Measurements from ENCODE around the gene TRIO.
"Not testable (repeated sequence)": the region's sequence is repeated elsewhere in the genome, so short reads cannot be mapped to it uniquely, and the experiment has no call there.

TRIO gene

DNA sequence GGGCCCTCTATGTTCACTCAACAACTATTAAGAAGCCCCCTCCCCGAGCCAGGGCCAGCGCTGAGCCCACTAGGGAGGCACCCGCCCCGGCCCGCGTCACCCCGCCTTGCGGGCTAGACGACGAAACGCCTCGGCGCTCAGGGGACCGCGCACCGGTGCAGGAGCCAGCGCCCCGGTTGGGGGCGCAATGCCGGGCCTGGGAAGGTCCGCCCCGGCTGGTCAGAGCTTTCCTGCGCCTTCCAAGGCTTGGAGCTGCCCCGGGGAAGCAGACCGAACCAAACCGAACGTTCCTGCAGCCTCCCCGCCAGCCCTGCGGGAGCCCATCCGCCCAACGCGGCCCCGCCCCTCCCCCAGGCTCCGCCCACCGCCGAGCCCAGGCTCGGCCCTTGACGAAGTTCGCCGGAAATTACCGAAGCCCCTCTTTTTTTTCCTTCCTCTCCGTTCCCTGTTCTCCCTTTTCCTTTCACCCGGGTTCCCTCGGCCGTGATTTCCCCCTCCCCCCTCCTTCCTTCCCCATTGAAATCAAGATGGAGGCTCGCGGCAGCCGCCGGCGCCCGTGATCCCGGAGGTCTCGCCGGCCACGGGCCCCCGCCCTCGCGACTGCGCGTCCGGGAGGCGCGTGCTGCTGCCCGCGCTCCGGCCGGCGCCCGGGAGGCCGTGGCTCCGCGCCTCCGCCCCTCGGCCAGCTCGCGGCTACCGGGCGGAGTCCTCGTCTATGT, at the start of gene TRIO:
TSS of gene TRIO (plus strand) at position 516 of the 719 bp plus-strand sequence. CDS start 384 bp downstream, outside the sequence.
- no peaks in the 10 kb centered on the region for H3K36me3 ChIP-seq
- H3K27ac ChIP-seq, result peak within 1 kb of the TSS; percentile 45
- peaks cover 18 to 21% of the 10 kb centered on the region in 2 experiments for H3K4me1 ChIP-seq (ENCODE audit: control insufficient read depth in 1 of 2, insufficient read depth in 1 of 2, low read depth in 1 of 2, low read length in 1 of 2)
- peak within 1 kb of the TSS; percentile 78 to 84 for H3K4me3 ChIP-seq (ENCODE audit: low read depth in 1 of 2, low read length in 1 of 2)
- H3K27me3 ChIP-seq, result peaks cover 75% of the 10 kb centered on the region
- H3K9me3 ChIP-seq, result no peaks in the 10 kb centered on the region
- peak; percentile 11 for TF ChIP-seq CTCF (IDR thresholded peaks at IDR 0.05)

DNA sequence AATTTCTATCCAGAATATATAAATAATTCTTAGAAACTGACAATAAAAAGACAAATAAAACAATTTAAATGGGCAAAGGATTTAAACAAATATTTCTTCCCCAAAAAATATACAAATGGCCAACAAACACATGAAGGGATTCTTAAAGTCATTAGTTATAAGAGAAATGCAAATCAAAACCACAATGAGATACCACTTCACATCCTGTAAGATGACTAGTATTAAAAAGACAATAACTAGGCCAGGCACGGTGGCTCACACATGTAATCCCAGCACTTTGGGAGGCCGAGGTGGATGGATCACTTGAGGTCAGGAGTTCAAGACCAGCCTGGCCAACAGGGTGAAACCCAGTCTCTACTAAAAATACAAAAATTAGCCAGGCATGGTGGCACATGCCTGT, 45.8 kb upstream of the TRIO start:
- H3K27me3 ChIP-seq, result peaks cover 15% of the 10 kb centered on the region
- not testable (repeated sequence) for H3K27ac ChIP-seq

GRCh38 chr5:14097998-14098471, 45.1 kb upstream of the TRIO start:
- no peak overlapping the region for H3K27ac ChIP-seq

More for the DNA sequence above, 45.8 kb upstream of the TRIO start:
- not testable (repeated sequence) for H3K4me3 ChIP-seq (ENCODE audit: low read depth in 1 of 2, low read length in 1 of 2); H3K4me1 ChIP-seq (ENCODE audit: control insufficient read depth in 1 of 2, insufficient read depth in 1 of 2, low read depth in 1 of 2, low read length in 1 of 2); H3K36me3 ChIP-seq; H3K9me3 ChIP-seq

GRCh38 chr5:14100281-14100680, 42.9 kb upstream of the TRIO start:
- Histone ChIP-seq H3K9me3 (no peaks in the 10 kb centered on the region), H3K27me3 (peaks cover 1% of the 10 kb centered on the region), H3K27ac (no peak overlapping the region), H3K4me3 (ENCODE audit: low read depth in 1 of 2, low read length in 1 of 2) (no peak overlapping the region), H3K36me3 (no peaks in the 10 kb centered on the region), H3K4me1 (ENCODE audit: control insufficient read depth in 1 of 2, insufficient read depth in 1 of 2, low read depth in 1 of 2, low read length in 1 of 2) (no peaks in the 10 kb centered on the region)
- no peak for TF ChIP-seq CTCF (IDR thresholded peaks at IDR 0.05)

More at GRCh38 chr5:14097998-14098471, 45.1 kb upstream of the TRIO start:
- Histone ChIP-seq H3K4me1 (ENCODE audit: control insufficient read depth in 1 of 2, insufficient read depth in 1 of 2, low read depth in 1 of 2, low read length in 1 of 2) (no peaks in the 10 kb centered on the region), H3K27me3 (peaks cover 15% of the 10 kb centered on the region), H3K4me3 (ENCODE audit: low read depth in 1 of 2, low read length in 1 of 2) (no peak overlapping the region), H3K9me3 (no peaks in the 10 kb centered on the region), H3K36me3 (no peaks in the 10 kb centered on the region)
- TF ChIP-seq CTCF (IDR thresholded peaks at IDR 0.05), result no peak

GRCh38 chr5:14101922-14102321, 41.2 kb upstream of the TRIO start:
- peaks cover 8% of the 10 kb centered on the region for H3K27me3 ChIP-seq
- no peak for TF ChIP-seq CTCF (IDR thresholded peaks at IDR 0.05)
- no peaks in the 10 kb centered on the region for H3K9me3 ChIP-seq
- no peaks in the 10 kb centered on the region for H3K36me3 ChIP-seq
- H3K4me3 ChIP-seq (ENCODE audit: low read depth in 1 of 2, low read length in 1 of 2), result no peak overlapping the region
- H3K27ac ChIP-seq, result no peak overlapping the region
- no peaks in the 10 kb centered on the region for H3K4me1 ChIP-seq (ENCODE audit: control insufficient read depth in 1 of 2, insufficient read depth in 1 of 2, low read depth in 1 of 2, low read length in 1 of 2)

GRCh38 chr5:14102666-14103065, 40.5 kb upstream of the TRIO start:
- Histone ChIP-seq H3K4me1 (ENCODE audit: control insufficient read depth in 1 of 2, insufficient read depth in 1 of 2, low read depth in 1 of 2, low read length in 1 of 2) (no peaks in the 10 kb centered on the region), H3K27me3 (peaks cover 15% of the 10 kb centered on the region), H3K36me3 (no peaks in the 10 kb centered on the region), H3K4me3 (ENCODE audit: low read depth in 1 of 2, low read length in 1 of 2) (no peak overlapping the region), H3K27ac (no peak overlapping the region), H3K9me3 (no peaks in the 10 kb centered on the region)
- no peak for TF ChIP-seq CTCF (IDR thresholded peaks at IDR 0.05)

Data from neutrophil (primary cell).